ENCODE results near the gene TBC1D8. TPM values are rescaled to one million over a fixed set of nuclear protein-coding genes. Genes with fewer than 3 reads are reported as not detected.

Gene TBC1D8
- total RNA-seq, 1 experiment from 2014 or later: 51.7 TPM

DNA sequence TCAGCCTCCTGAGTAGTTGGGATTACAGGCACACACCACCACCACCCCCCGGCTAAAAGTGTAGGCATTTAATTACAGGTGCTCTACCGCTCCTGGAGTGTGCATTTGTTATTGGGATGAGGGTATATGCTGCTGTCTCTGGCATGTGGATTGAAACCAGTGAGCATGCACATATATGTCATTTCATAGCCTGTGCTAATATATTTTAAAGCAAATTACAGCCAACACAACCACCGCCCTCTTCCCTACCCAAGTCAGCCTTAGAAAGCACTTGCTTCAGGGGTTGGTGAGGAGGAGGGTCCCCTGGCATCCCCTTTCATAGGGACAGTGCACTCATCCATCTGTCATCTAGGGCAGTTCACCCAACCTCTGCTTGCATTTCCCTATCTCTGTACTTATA lies 10.5 kb upstream of the TBC1D8 start:
- Mint-ChIP-seq H3K36me3 (peaks cover 20% of the 10 kb centered on the region), H3K4me1 (peaks cover 23% of the 10 kb centered on the region), H3K4me3 (no peak overlapping the region), H3K27ac (no peak overlapping the region), H3K27me3 (ENCODE audit: low read depth) (no peaks in the 10 kb centered on the region), H3K9me3 (peaks cover 20% of the 10 kb centered on the region)
- TF ChIP-seq, protein P1, sequence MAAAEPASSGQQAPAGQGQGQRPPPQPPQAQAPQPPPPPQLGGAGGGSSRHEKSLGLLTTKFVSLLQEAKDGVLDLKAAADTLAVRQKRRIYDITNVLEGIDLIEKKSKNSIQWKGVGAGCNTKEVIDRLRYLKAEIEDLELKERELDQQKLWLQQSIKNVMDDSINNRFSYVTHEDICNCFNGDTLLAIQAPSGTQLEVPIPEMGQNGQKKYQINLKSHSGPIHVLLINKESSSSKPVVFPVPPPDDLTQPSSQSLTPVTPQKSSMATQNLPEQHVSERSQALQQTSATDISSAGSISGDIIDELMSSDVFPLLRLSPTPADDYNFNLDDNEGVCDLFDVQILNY (CRISPR knock-in tag; IDR thresholded peaks at IDR 0.05): no peak
- TF ChIP-seq FOXK1 (CRISPR knock-in tag; IDR thresholded peaks at IDR 0.05) (no peak), TP53 (CRISPR knock-in tag; IDR thresholded peaks at IDR 0.05) (no peak), NR1H2 (CRISPR knock-in tag; IDR thresholded peaks at IDR 0.05) (no peak)
- TF ChIP-seq, protein P2, sequence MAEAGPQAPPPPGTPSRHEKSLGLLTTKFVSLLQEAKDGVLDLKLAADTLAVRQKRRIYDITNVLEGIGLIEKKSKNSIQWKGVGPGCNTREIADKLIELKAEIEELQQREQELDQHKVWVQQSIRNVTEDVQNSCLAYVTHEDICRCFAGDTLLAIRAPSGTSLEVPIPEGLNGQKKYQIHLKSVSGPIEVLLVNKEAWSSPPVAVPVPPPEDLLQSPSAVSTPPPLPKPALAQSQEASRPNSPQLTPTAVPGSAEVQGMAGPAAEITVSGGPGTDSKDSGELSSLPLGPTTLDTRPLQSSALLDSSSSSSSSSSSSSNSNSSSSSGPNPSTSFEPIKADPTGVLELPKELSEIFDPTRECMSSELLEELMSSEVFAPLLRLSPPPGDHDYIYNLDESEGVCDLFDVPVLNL (CRISPR knock-in tag; IDR thresholded peaks at IDR 0.05; ENCODE audit: borderline replicate concordance, low read depth): no peak
- ChIA-PET CTCF (interaction anchor here (1.1 kb wide), 1 partner anchor 567 kb away, joined by 4 read pairs; no protein-coding TSS in a partner anchor), POLR2A (no interaction called here)
- no peak; the same call in 1 of the 2 replicates for ATAC-seq
- no peak for DNase-seq (ENCODE audit: low spot score)

GRCh38 chr2:101160454-101160853 lies 9.3 kb upstream of the TBC1D8 start:
- ChIA-PET POLR2A (no interaction called here), CTCF (interaction anchor here (1.5 kb wide), 1 partner anchor 28 kb away, joined by 4 read pairs; no protein-coding TSS in a partner anchor)
- Mint-ChIP-seq H3K4me3 (no peak overlapping the region), H3K36me3 (peaks cover 14% of the 10 kb centered on the region), H3K27ac (no peak overlapping the region), H3K27me3 (ENCODE audit: low read depth) (no peaks in the 10 kb centered on the region; the same call in 1 of the 2 replicates), H3K9me3 (peaks cover 14% of the 10 kb centered on the region), H3K4me1 (peaks cover 23% of the 10 kb centered on the region)
- no peak for ATAC-seq
- no peak for DNase-seq (ENCODE audit: low spot score)
- TF ChIP-seq KAT7 (CRISPR knock-in tag; IDR thresholded peaks at IDR 0.05; ENCODE audit: borderline replicate concordance) (no peak), HMGXB4 (CRISPR knock-in tag; IDR thresholded peaks at IDR 0.05) (no peak), GABPB1 (CRISPR knock-in tag; IDR thresholded peaks at IDR 0.05) (no peak), ZNF317 (CRISPR knock-in tag; IDR thresholded peaks at IDR 0.05; ENCODE audit: borderline replicate concordance, low read depth) (no peak), MYBL2 (CRISPR knock-in tag; IDR thresholded peaks at IDR 0.05) (no peak), TEAD4 (CRISPR knock-in tag; IDR thresholded peaks at IDR 0.05) (no peak), ZNF121 (CRISPR knock-in tag; IDR thresholded peaks at IDR 0.05) (no peak), FOXJ3 (CRISPR knock-in tag; IDR thresholded peaks at IDR 0.05; ENCODE audit: borderline replicate concordance) (no peak), FOXP1 (CRISPR knock-in tag; IDR thresholded peaks at IDR 0.05; ENCODE audit: borderline replicate concordance) (no peak), CREM (CRISPR knock-in tag; IDR thresholded peaks at IDR 0.05) (no peak), HMGA2 (CRISPR knock-in tag; IDR thresholded peaks at IDR 0.05) (no peak)
- TF ChIP-seq, protein P3, sequence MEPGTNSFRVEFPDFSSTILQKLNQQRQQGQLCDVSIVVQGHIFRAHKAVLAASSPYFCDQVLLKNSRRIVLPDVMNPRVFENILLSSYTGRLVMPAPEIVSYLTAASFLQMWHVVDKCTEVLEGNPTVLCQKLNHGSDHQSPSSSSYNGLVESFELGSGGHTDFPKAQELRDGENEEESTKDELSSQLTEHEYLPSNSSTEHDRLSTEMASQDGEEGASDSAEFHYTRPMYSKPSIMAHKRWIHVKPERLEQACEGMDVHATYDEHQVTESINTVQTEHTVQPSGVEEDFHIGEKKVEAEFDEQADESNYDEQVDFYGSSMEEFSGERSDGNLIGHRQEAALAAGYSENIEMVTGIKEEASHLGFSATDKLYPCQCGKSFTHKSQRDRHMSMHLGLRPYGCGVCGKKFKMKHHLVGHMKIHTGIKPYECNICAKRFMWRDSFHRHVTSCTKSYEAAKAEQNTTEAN (CRISPR knock-in tag; IDR thresholded peaks at IDR 0.05): no peak
- TF ChIP-seq, protein P4, sequence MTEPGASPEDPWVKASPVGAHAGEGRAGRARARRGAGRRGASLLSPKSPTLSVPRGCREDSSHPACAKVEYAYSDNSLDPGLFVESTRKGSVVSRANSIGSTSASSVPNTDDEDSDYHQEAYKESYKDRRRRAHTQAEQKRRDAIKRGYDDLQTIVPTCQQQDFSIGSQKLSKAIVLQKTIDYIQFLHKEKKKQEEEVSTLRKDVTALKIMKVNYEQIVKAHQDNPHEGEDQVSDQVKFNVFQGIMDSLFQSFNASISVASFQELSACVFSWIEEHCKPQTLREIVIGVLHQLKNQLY (CRISPR knock-in tag; IDR thresholded peaks at IDR 0.05): no peak
- TF ChIP-seq, protein P1 (CRISPR knock-in tag; IDR thresholded peaks at IDR 0.05): no peak
- TF ChIP-seq, protein P5, sequence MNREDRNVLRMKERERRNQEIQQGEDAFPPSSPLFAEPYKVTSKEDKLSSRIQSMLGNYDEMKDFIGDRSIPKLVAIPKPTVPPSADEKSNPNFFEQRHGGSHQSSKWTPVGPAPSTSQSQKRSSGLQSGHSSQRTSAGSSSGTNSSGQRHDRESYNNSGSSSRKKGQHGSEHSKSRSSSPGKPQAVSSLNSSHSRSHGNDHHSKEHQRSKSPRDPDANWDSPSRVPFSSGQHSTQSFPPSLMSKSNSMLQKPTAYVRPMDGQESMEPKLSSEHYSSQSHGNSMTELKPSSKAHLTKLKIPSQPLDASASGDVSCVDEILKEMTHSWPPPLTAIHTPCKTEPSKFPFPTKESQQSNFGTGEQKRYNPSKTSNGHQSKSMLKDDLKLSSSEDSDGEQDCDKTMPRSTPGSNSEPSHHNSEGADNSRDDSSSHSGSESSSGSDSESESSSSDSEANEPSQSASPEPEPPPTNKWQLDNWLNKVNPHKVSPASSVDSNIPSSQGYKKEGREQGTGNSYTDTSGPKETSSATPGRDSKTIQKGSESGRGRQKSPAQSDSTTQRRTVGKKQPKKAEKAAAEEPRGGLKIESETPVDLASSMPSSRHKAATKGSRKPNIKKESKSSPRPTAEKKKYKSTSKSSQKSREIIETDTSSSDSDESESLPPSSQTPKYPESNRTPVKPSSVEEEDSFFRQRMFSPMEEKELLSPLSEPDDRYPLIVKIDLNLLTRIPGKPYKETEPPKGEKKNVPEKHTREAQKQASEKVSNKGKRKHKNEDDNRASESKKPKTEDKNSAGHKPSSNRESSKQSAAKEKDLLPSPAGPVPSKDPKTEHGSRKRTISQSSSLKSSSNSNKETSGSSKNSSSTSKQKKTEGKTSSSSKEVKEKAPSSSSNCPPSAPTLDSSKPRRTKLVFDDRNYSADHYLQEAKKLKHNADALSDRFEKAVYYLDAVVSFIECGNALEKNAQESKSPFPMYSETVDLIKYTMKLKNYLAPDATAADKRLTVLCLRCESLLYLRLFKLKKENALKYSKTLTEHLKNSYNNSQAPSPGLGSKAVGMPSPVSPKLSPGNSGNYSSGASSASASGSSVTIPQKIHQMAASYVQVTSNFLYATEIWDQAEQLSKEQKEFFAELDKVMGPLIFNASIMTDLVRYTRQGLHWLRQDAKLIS (CRISPR knock-in tag; IDR thresholded peaks at IDR 0.05; ENCODE audit: borderline replicate concordance): no peak
- TF ChIP-seq, protein P6, sequence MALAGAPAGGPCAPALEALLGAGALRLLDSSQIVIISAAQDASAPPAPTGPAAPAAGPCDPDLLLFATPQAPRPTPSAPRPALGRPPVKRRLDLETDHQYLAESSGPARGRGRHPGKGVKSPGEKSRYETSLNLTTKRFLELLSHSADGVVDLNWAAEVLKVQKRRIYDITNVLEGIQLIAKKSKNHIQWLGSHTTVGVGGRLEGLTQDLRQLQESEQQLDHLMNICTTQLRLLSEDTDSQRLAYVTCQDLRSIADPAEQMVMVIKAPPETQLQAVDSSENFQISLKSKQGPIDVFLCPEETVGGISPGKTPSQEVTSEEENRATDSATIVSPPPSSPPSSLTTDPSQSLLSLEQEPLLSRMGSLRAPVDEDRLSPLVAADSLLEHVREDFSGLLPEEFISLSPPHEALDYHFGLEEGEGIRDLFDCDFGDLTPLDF (CRISPR knock-in tag; IDR thresholded peaks at IDR 0.05): no peak
- TF ChIP-seq, protein P7, sequence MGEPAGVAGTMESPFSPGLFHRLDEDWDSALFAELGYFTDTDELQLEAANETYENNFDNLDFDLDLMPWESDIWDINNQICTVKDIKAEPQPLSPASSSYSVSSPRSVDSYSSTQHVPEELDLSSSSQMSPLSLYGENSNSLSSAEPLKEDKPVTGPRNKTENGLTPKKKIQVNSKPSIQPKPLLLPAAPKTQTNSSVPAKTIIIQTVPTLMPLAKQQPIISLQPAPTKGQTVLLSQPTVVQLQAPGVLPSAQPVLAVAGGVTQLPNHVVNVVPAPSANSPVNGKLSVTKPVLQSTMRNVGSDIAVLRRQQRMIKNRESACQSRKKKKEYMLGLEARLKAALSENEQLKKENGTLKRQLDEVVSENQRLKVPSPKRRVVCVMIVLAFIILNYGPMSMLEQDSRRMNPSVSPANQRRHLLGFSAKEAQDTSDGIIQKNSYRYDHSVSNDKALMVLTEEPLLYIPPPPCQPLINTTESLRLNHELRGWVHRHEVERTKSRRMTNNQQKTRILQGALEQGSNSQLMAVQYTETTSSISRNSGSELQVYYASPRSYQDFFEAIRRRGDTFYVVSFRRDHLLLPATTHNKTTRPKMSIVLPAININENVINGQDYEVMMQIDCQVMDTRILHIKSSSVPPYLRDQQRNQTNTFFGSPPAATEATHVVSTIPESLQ (CRISPR knock-in tag; IDR thresholded peaks at IDR 0.05): no peak
